GDM1 (cell line): ENCODE data around the gene CARD14.
A peak's percentile ranks its signal among the peaks of the same experiment; 100 is the strongest.

Experiments
- DNase-seq: peaks from one replicate; lab custom pipeline; 2025; lab: John Stamatoyannopoulos, UW

Gene CARD14

GRCh38 chr17:80210348-80211108, 40.7 kb downstream of the CARD14 start:
- DNase-seq: no peak

- DNase-seq: no peak
Measured at GRCh38 chr17:80212109-80212508, 42.3 kb downstream of the CARD14 start.

GRCh38 chr17:80212511-80212910, 42.7 kb downstream of the CARD14 start:
- no peak for DNase-seq

- DNase-seq: no peak
Measured at GRCh38 chr17:80212962-80213642, 43.3 kb downstream of the CARD14 start.

- no peak for DNase-seq
Measured at GRCh38 chr17:80213643-80213975, 43.8 kb downstream of the CARD14 start.

GRCh38 chr17:80214012-80214877, 44.4 kb downstream of the CARD14 start:
- DNase-seq: no peak

- DNase-seq: no peak
Measured at GRCh38 chr17:80214878-80215210, 45.0 kb downstream of the CARD14 start.

GRCh38 chr17:80216473-80217456, 46.9 kb downstream of the CARD14 start:
- no peak for DNase-seq

- no peak for DNase-seq
Measured at GRCh38 chr17:80217703-80218362, 48.0 kb downstream of the CARD14 start.

GRCh38 chr17:80218391-80218790, 48.6 kb downstream of the CARD14 start:
- DNase-seq: no peak

- peak; percentile 74 for DNase-seq
Measured at GRCh38 chr17:80219013-80219762, 49.4 kb downstream of the CARD14 start.

- DNase-seq: no peak
Measured at GRCh38 chr17:80219763-80220053, 49.9 kb downstream of the CARD14 start.

GRCh38 chr17:80220054-80220735, 50.4 kb downstream of the CARD14 start, which contains the start of the genes SGSH and SLC26A11:
Gene SGSH, minus strand, starts transcription at chr17:80220333. Its CDS starts 20 bp downstream, at chr17:80220313.
Gene SLC26A11, plus strand, starts transcription at chr17:80220427. Its CDS starts 1,134 bp downstream, at chr17:80221561.
- DNase-seq: no peak

GRCh38 chr17:80220736-80221215, 50.9 kb downstream of the CARD14 start:
- no peak for DNase-seq

- no peak for DNase-seq
Measured at GRCh38 chr17:80221351-80222105, 51.7 kb downstream of the CARD14 start.

GRCh38 chr17:80222376-80223141, 52.7 kb downstream of the CARD14 start:
- no peak for DNase-seq

- no peak for DNase-seq
Measured at GRCh38 chr17:80223142-80223815, 53.4 kb downstream of the CARD14 start.
